RWPE2 (cell line): ENCODE data around the gene TBC1D2.
A peak's percentile ranks its signal among the peaks of the same experiment; 100 is the strongest.

ENCODE experiments used
- ATAC-seq: fragments of 200-7000 bp; cut with Tn5 transposase; 3 replicates; pipeline ENCODE4 v1.9.1; 2021; ENCODE audit warnings: low read depth
- DNase-seq: peaks from one replicate; pipeline ENCODE4 v3.0.0-alpha.2; 2020; ENCODE audit warnings: low spot score
- H3K27ac ChIP-seq: fragments of 450-650 bp; 2 replicates; pipeline ENCODE4 v1.5.1; 2017; ENCODE audit warnings: mild to moderate bottlenecking; ENCODE audit not compliant: poor library complexity, severe bottlenecking
- H3K27me3 ChIP-seq: fragments of 250-450 bp; sonication (Bioruptor Pico); 2 replicates; pipeline ENCODE4 v1.5.1; 2021; ENCODE audit warnings: mild to moderate bottlenecking, moderate library complexity; ENCODE audit not compliant: insufficient read depth, poor library complexity, severe bottlenecking
- H3K36me3 ChIP-seq: fragments of 250-450 bp; sonication (Bioruptor Pico); 2 replicates; pipeline ENCODE4 v1.5.1; 2020; ENCODE audit warnings: low read depth, mild to moderate bottlenecking, moderate library complexity
- H3K4me1 ChIP-seq: fragments of 250-450 bp; sonication (Bioruptor Pico); 2 replicates; pipeline ENCODE4 v1.5.1; 2021; ENCODE audit warnings: mild to moderate bottlenecking, moderate library complexity; ENCODE audit not compliant: insufficient read depth, poor library complexity, severe bottlenecking
- H3K4me3 ChIP-seq: fragments of 250-450 bp; sonication (Bioruptor Pico); 2 replicates; pipeline ENCODE4 v1.5.1; 2021; ENCODE audit warnings: mild to moderate bottlenecking, moderate library complexity; ENCODE audit not compliant: severe bottlenecking
- H3K9me3 ChIP-seq: fragments of 250-450 bp; sonication (Bioruptor Pico); 2 replicates; pipeline ENCODE4 v1.5.1; 2021; ENCODE audit warnings: mild to moderate bottlenecking, moderate library complexity; ENCODE audit not compliant: severe bottlenecking
- CTCF ChIP-seq: fragments of 450-650 bp; IDR thresholded peaks from one replicate; pipeline ENCODE4 v1.5.1; 2017; ENCODE audit warnings: mild to moderate bottlenecking, moderate library complexity; ENCODE audit not compliant: poor library complexity, severe bottlenecking

Gene TBC1D2

GRCh38 chr9:98185021-98185567 is 70.4 kb downstream of the TBC1D2 start:
- Histone ChIP-seq H3K4me3 (no peak overlapping the region), H3K9me3 (no peaks in the 10 kb centered on the region), H3K27ac (peak overlapping the region; percentile 3), H3K27me3 (no peaks in the 10 kb centered on the region), H3K36me3 (peaks cover 19% of the 10 kb centered on the region; the same call in 1 of the 2 replicates), H3K4me1 (peaks cover 14% of the 10 kb centered on the region)
- no peak for TF ChIP-seq CTCF
- ATAC-seq (peak; percentile 42; the same call in 1 of the 3 replicates), DNase-seq (no peak)

- H3K4me3 ChIP-seq = no peak overlapping the region
- H3K27me3 ChIP-seq = no peaks in the 10 kb centered on the region
- peaks cover 18% of the 10 kb centered on the region; the same call in 1 of the 2 replicates for H3K36me3 ChIP-seq
- peaks cover 14% of the 10 kb centered on the region for H3K4me1 ChIP-seq
- ATAC-seq (no peak), DNase-seq (no peak)
- H3K27ac ChIP-seq = no peak overlapping the region
- TF ChIP-seq CTCF = no peak
- no peaks in the 10 kb centered on the region for H3K9me3 ChIP-seq
These were observed 71.1 kb downstream of the TBC1D2 start for GRCh38 chr9:98184326-98184725.

GRCh38 chr9:98182889-98183599 is 72.4 kb downstream of the TBC1D2 start:
- Histone ChIP-seq H3K36me3 (peaks cover 22% of the 10 kb centered on the region), H3K27me3 (no peaks in the 10 kb centered on the region), H3K4me1 (peaks cover 11% of the 10 kb centered on the region), H3K4me3 (no peak overlapping the region), H3K27ac (no peak overlapping the region), H3K9me3 (no peaks in the 10 kb centered on the region)
- TF ChIP-seq CTCF = no peak
- DNase-seq = no peak
- ATAC-seq = no peak

- Histone ChIP-seq H3K4me3 (no peak overlapping the region), H3K4me1 (peaks cover 8% of the 10 kb centered on the region), H3K36me3 (peaks cover 22% of the 10 kb centered on the region), H3K27me3 (no peaks in the 10 kb centered on the region), H3K27ac (no peak overlapping the region), H3K9me3 (no peaks in the 10 kb centered on the region)
- TF ChIP-seq CTCF = no peak
- ATAC-seq = no peak
- DNase-seq = no peak
These were observed 73.2 kb downstream of the TBC1D2 start for GRCh38 chr9:98182069-98182820.

GRCh38 chr9:98181746-98182068 is 73.7 kb downstream of the TBC1D2 start:
- Histone ChIP-seq H3K27ac (no peak overlapping the region), H3K4me1 (peaks cover 8% of the 10 kb centered on the region), H3K4me3 (no peak overlapping the region), H3K9me3 (no peaks in the 10 kb centered on the region), H3K27me3 (no peaks in the 10 kb centered on the region), H3K36me3 (peaks cover 22% of the 10 kb centered on the region)
- TF ChIP-seq CTCF = no peak
- no peak for DNase-seq
- ATAC-seq = no peak
